ENCODE data around the gene SPAG6. TPM values are rescaled to one million over a fixed set of nuclear protein-coding genes. Genes with fewer than 3 reads are reported as not detected.

The SPAG6 gene
- total and polyA plus RNA-seq, 8 donors: 1.4 to 14.0 (median 7.4) TPM; not detected in 1

DNA sequence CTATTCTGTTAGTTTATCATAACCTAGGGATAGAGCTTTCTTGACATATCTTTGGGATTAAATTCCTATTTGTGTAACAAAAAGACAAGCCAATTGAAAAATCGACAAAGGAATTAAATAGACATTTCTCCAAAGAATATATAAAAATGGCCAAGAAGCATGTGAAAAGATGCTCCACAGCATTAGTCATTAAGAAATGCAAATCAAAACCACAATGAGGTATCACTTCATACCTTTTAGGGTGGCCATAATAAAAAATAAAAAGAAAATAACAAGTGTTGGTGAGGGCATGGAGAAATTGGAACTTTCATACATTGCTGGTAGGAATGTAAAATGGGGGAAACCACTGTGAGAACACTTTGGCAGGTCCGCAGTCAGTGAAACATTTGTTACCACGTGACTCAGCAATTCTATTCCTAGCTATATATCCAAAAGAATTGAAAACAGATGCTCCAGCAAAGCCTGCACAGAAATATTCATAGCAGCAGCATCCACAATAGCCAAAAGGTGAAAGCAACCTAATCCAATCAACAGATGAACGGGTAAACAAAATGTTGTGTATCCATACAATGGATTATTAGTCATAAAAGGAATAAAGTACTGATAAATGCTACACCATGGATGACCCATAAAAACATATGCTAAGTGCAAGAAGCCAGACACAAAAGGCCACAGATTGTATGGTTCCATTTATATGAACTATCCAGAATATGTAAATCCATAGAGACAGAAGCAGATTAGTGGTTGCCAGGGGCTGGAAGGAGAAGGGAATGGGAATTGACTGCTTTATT, 20.5 kb downstream of the SPAG6 start:
- intact Hi-C loops (cut with DNase I): no loop called here
- Histone ChIP-seq H3K9me3 (no peaks in the 10 kb centered on the region), H3K4me1 (peaks cover 0 to 7% of the 10 kb centered on the region in 2 donors), H3K27ac (no peak overlapping the region), H3K27me3 (peaks cover 6 to 12% of the 10 kb centered on the region in 2 donors), H3K36me3 (no peaks in the 10 kb centered on the region), H3K4me3 (no peak overlapping the region)
- ATAC-seq (no peak), DNase-seq (no peak)
- TF ChIP-seq, protein P1, sequence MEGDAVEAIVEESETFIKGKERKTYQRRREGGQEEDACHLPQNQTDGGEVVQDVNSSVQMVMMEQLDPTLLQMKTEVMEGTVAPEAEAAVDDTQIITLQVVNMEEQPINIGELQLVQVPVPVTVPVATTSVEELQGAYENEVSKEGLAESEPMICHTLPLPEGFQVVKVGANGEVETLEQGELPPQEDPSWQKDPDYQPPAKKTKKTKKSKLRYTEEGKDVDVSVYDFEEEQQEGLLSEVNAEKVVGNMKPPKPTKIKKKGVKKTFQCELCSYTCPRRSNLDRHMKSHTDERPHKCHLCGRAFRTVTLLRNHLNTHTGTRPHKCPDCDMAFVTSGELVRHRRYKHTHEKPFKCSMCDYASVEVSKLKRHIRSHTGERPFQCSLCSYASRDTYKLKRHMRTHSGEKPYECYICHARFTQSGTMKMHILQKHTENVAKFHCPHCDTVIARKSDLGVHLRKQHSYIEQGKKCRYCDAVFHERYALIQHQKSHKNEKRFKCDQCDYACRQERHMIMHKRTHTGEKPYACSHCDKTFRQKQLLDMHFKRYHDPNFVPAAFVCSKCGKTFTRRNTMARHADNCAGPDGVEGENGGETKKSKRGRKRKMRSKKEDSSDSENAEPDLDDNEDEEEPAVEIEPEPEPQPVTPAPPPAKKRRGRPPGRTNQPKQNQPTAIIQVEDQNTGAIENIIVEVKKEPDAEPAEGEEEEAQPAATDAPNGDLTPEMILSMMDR (IDR thresholded peaks at IDR 0.05): no peak

DNA sequence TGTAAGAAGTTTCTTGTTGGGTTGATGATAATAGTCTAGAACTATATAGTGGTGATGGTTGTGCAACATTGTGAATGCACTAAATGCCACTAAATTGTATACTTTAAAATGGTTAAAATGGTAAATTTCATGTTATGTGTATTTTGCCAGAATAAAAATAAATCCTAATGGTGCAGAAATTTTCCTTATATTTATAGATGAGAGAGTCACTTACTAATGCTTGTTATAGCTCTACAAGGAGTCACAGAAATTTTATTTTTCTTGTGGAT, 21.1 kb downstream of the SPAG6 start:
- TF ChIP-seq, protein P1 (IDR thresholded peaks at IDR 0.05): no peak
- no peak overlapping the region for H3K27ac ChIP-seq
- no peak for DNase-seq
- H3K4me3 ChIP-seq: no peak overlapping the region
- ATAC-seq: no peak
- H3K4me1 ChIP-seq: peaks cover 0 to 7% of the 10 kb centered on the region in 2 donors
- peaks cover 6 to 16% of the 10 kb centered on the region in 2 donors for H3K27me3 ChIP-seq
- H3K36me3 ChIP-seq: no peaks in the 10 kb centered on the region
- H3K9me3 ChIP-seq: no peaks in the 10 kb centered on the region
- intact Hi-C loops (cut with DNase I): no loop called here

DNA sequence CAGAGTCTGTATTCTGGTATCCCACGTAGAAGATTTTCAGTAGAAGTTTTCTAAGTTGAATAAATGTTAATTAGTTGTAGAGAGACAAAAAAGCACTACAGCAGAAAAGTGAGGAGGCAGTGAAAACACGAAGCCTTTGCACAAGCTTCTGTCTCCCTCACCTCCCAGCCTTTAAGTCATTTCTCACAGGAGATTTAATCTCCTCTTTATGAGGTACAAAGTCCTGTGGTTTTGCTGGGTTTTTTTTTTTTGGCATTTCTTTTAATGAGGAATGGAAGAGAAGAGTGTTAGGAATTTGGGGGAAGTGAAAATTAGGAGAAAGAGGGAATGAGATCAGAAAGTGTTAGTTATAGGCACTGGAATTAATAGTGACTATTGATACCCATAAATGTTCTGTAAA, 21.5 kb downstream of the SPAG6 start:
- H3K9me3 ChIP-seq: no peaks in the 10 kb centered on the region
- H3K27me3 ChIP-seq: peaks cover 9 to 16% of the 10 kb centered on the region in 2 donors
- peaks cover 0 to 7% of the 10 kb centered on the region in 2 donors for H3K4me1 ChIP-seq
- H3K36me3 ChIP-seq: no peaks in the 10 kb centered on the region
- intact Hi-C loops (cut with DNase I): no loop called here
- TF ChIP-seq, protein P1 (IDR thresholded peaks at IDR 0.05): no peak
- H3K27ac ChIP-seq: no peak overlapping the region
- DNase-seq (no peak), ATAC-seq (no peak)
- no peak overlapping the region for H3K4me3 ChIP-seq

DNA sequence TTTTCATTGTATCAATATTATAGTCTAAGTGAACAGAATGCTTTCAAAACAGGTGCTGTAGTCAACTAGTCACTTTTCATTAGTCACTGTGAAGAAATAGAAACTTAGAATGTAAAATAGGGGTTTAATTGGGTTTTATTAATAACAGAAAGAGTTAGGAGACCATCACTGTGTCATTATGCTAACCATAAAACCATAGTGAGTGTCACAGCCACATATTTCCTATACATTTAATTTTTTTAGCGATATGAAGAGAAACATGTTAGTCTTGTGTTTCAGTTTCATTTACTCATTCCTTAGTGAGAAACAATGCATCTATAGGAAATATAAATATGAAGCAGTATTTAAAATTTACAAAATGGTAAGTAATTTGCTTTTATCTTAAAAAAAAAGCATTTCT, 22.2 kb downstream of the SPAG6 start:
- ATAC-seq: no peak

DNA sequence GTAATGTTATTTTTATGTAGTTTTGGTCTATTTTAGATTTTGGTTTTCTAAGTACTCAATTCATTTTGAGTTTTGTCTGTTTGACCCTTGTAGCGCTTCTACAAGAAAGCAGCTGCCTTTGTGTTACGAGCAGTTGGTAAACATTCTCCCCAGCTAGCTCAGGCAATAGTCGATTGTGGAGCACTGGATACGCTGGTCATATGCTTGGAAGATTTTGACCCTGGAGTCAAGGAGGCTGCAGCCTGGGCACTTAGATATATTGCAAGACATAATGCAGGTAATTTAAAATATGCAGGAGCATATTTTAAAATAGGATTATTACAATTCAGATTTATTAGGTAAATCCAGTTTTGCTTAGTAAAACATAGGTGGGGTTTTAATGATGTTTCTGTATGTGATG, 23.1 kb downstream of the SPAG6 start:
- H3K9me3 ChIP-seq: no peaks in the 10 kb centered on the region
- H3K4me1 ChIP-seq: peaks cover 0 to 7% of the 10 kb centered on the region in 2 donors
- DNase-seq: no peak
- H3K27ac ChIP-seq: no peak overlapping the region
- intact Hi-C loops (cut with DNase I): no loop called here
- TF ChIP-seq, protein P1 (IDR thresholded peaks at IDR 0.05): no peak
- H3K36me3 ChIP-seq: no peaks in the 10 kb centered on the region
- H3K4me3 ChIP-seq: no peak overlapping the region
- no peak for ATAC-seq
- H3K27me3 ChIP-seq: peaks cover 10 to 15% of the 10 kb centered on the region in 2 donors

More for the DNA sequence above, 22.2 kb downstream of the SPAG6 start:
- no peaks in the 10 kb centered on the region for H3K36me3 ChIP-seq
- H3K4me3 ChIP-seq: no peak overlapping the region
- TF ChIP-seq, protein P1 (IDR thresholded peaks at IDR 0.05): no peak
- H3K27me3 ChIP-seq: peaks cover 10 to 20% of the 10 kb centered on the region in 2 donors
- H3K4me1 ChIP-seq: peaks cover 0 to 7% of the 10 kb centered on the region in 2 donors
- intact Hi-C loops (cut with DNase I): no loop called here
- no peaks in the 10 kb centered on the region for H3K9me3 ChIP-seq
- H3K27ac ChIP-seq: no peak overlapping the region
- DNase-seq: no peak
